AG09319 (cell line): Measurements from ENCODE around the gene BAG3.

ENCODE experiments used
- DNase-seq: peaks from one replicate; pipeline ENCODE4 v3.0.0-alpha.2; 2010; ENCODE audit warnings: low read depth; ENCODE audit errors: extremely low read depth
- CTCF ChIP-seq: IDR thresholded peaks from 2 replicates; pipeline ENCODE4 v1.5.1; 2011; ENCODE audit warnings: low read depth, mild to moderate bottlenecking, inconsistent platforms, low read length, moderate library complexity

The BAG3 gene

GRCh38 chr10:119673271-119673670 is 22.1 kb downstream of the BAG3 start:
- TF ChIP-seq CTCF: no peak
- DNase-seq: no peak

DNA sequence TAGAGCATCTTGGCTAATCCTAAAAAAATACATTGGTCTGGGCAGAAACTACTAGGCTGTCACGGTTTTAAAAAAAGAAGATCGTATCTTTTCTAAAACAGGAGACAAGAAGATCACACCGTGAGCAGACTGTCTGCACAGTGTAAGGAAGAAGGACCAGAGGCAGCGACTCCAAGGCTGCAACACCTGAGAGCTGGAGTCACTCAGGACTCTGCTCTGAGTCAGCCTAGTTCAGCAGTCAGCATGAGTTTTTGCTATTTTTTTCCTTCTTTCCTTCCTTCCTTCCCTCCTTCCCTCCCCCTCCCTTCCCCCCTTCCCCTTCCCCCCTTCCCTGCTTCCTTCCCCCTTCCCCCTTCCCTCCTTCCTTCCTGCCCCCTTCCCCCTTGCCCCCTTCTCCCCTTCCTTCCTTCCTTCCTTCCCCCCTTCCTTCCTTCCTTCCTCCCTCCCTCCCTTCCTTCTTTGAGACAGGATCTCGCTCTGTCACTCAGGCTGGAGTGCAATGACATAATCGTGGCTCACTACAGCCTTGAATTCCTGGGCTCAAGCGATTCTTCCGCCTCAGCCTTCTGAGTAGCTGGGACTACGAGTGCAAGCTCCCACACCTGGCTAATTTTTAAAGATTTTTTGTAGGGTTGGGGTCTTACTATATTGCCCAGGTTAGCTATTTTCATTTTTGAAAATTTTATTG is 24.4 kb downstream of the BAG3 start:
- TF ChIP-seq CTCF: no peak
- DNase-seq: no peak

DNA sequence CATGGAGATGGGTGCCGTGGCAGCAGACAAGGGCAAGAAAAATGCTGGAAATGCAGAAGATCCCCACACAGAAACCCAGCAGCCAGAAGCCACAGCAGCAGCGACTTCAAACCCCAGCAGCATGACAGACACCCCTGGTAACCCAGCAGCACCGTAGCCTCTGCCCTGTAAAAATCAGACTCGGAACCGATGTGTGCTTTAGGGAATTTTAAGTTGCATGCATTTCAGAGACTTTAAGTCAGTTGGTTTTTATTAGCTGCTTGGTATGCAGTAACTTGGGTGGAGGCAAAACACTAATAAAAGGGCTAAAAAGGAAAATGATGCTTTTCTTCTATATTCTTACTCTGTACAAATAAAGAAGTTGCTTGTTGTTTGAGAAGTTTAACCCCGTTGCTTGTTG is 25.9 kb downstream of the BAG3 start:
- no peak for TF ChIP-seq CTCF
- no peak for DNase-seq

GRCh38 chr10:119677904-119678755 is 26.9 kb downstream of the BAG3 start:
- no peak for TF ChIP-seq CTCF

GRCh38 chr10:119679480-119679829 is 28.3 kb downstream of the BAG3 start:
- TF ChIP-seq CTCF: no peak
- no peak for DNase-seq

More at GRCh38 chr10:119677904-119678755, 26.9 kb downstream of the BAG3 start:
- no peak for DNase-seq

DNA sequence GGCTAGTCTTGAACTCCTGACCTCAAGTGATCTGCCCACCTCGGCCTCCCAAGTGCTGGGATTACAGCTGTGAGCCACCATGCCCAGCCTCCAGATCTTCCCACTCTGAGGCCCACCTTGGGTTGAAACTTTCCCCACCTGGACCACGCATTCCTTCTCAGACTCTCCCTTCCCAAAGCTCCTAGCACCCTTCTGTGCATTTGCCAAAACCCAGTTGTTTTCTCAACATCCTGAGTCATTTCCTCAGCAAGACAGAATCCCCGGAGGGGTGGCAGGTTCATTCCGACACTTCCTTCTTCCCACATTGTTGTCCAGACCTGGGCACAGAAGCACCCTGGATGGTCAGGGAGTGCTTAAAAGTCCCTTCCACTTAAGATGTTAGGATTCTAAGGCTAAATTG is 28.9 kb downstream of the BAG3 start:
- DNase-seq: no peak
- TF ChIP-seq CTCF: no peak

DNA sequence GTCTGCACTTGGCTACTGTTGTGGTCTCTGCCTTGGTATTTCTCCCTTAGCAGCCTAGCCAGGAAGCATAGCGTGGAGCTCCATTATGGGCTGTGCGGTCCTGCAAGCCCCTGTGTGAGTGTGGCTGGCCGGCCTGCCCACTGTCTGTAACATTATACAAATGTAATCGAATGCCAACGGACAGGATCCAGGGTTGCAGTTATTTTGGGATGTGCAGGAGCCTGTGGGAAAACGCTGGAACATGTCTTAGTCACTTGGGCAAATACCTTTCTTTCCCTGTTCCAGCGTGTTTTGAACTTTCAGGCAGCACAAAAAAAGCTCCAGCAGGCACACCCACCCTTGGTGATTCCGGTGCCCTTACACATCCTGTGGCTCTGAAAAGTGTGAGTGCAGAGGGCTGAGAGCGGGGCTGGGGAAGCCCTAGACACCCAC is 29.5 kb downstream of the BAG3 start:
- no peak for TF ChIP-seq CTCF
- DNase-seq: no peak
